Panc1 (cell line): ENCODE data around the gene DRAXIN. TPM values are rescaled to one million over a fixed set of nuclear protein-coding genes. Genes with fewer than 3 reads are reported as not detected.

Source experiments
- ATAC-seq: fragments of 200-7000 bp; cut with Tn5 transposase; 2 replicates; pipeline ENCODE4 v1.9.1; 2020; ENCODE audit warnings: mild to moderate bottlenecking, moderate library complexity
- BruUV-seq: library from RNA; stranded (reverse); fragments of 400-500 nt; replicated peaks from 2 replicates; lab custom pipeline; 2021; lab: Mats Ljungman, UMichigan
- CTCF ChIA-PET: fragments of 300-600 bp; sonication (Branson Sonifier 250); formaldehyde crosslinking; loops from one replicate; lab custom pipeline; 2022; ENCODE audit warnings: antibody characterized with exemption; lab: Charles Lee
- POLR2A ChIA-PET: fragments of 300-600 bp; sonication (Branson Sonifier 250); formaldehyde crosslinking; loops from one replicate; lab custom pipeline; 2022; ENCODE audit warnings: antibody characterized with exemption; lab: Charles Lee
- DNase-seq: peaks from one replicate; pipeline ENCODE4 v3.0.0-alpha.2; 2010; ENCODE audit warnings: low read depth, low spot score
- H3K27ac ChIP-seq: 2 replicates; pipeline ENCODE4 v1.5.1; 2011; ENCODE audit warnings: mild to moderate bottlenecking, low read length, inconsistent platforms
- H3K27me3 ChIP-seq: fragments of 200-500 bp; sonication (Bioruptor generic); 2 replicates; pipeline ENCODE4 v1.6.0; 2014; ENCODE audit warnings: low read length, inconsistent platforms; ENCODE audit not compliant: control insufficient read depth, insufficient read depth
- H3K36me3 ChIP-seq: fragments of 200-500 bp; sonication (Bioruptor generic); 2 replicates; pipeline ENCODE4 v1.5.1; 2014; ENCODE audit warnings: inconsistent platforms, mild to moderate bottlenecking, low read length, moderate library complexity; ENCODE audit not compliant: control insufficient read depth, insufficient read depth
- H3K4me1 ChIP-seq: 2 replicates; pipeline ENCODE4 v1.5.1; 2011; ENCODE audit warnings: inconsistent platforms, mild to moderate bottlenecking, low read length, moderate library complexity; ENCODE audit not compliant: control insufficient read depth, insufficient read depth
- H3K4me3 ChIP-seq, 2 experiments: 2 replicates each; pipeline ENCODE4 v1.5.1; 2011 to 2012; ENCODE audit warnings: low read depth in 2 of 2, low read length in 2 of 2, mild to moderate bottlenecking in 2 of 2, inconsistent platforms in 1 of 2, moderate library complexity in 1 of 2
- H3K9me3 ChIP-seq: fragments of 200-500 bp; sonication (Bioruptor generic); 2 replicates; pipeline ENCODE4 v1.5.1; 2014; ENCODE audit warnings: low read depth, mild to moderate bottlenecking, inconsistent platforms, low read length, moderate library complexity; ENCODE audit not compliant: control insufficient read depth, insufficient read depth
- CTCF ChIP-seq: fragments of 450-650 bp; IDR thresholded peaks from 2 replicates; pipeline ENCODE4 v1.5.1; 2017; ENCODE audit warnings: mild to moderate bottlenecking
- POLR2AphosphoS5 ChIP-seq: IDR thresholded peaks from 2 replicates; pipeline ENCODE4 v1.6.1; 2012; ENCODE audit warnings: mild to moderate bottlenecking, low read depth, low read length, moderate library complexity
- REST ChIP-seq, 2 experiments: IDR thresholded peaks; 2 replicates each; pipeline ENCODE4 v1.6.1; 2011 to 2012; ENCODE audit warnings: low read depth in 2 of 2, control low read depth in 1 of 2, low read length in 1 of 2, mild to moderate bottlenecking in 1 of 2, moderate library complexity in 1 of 2; ENCODE audit not compliant: insufficient read depth in 1 of 2
- SIN3A ChIP-seq: IDR thresholded peaks from 2 replicates; pipeline ENCODE4 v1.6.1; 2012; ENCODE audit warnings: low read depth, mild to moderate bottlenecking, low read length, moderate library complexity, borderline replicate concordance; ENCODE audit not compliant: insufficient read depth
- TCF7L2 ChIP-seq: IDR thresholded peaks from 2 replicates; pipeline ENCODE4 v1.6.1; 2011; ENCODE audit warnings: mild to moderate bottlenecking, low read depth, low read length, inconsistent platforms
- in situ Hi-C: cut with HindIII; loops from 2 replicates; pipeline ENCODE4 v1.10.0; 2016; ENCODE audit warnings: low sequenced_read_pairs, low pct_unique_long_range_greater_than_20kb
- intact Hi-C: fragments of 100-400 bp; cut with micrococcal nuclease; formaldehyde crosslinking; loops from one replicate; pipeline ENCODE4 v1.10.0; 2022; ENCODE audit not compliant: unreplicated experiment
- total RNA-seq: library from RNA; stranded (reverse); gene quantifications from one replicate; pipeline ENCODE4 v1.2.1, GENCODE V29; 2021; ENCODE audit not compliant: unreplicated experiment

The DRAXIN gene
- total RNA-seq, 1 experiment from 2014 or later: 0.13 TPM

GRCh38 chr1:11759791-11760190 lies 68.3 kb downstream of the DRAXIN start:
- TF ChIP-seq SIN3A (no peak), POLR2AphosphoS5 (no peak), REST (IDR thresholded peaks at IDR 0.05; ENCODE audit: insufficient read depth in 1 of 2, low read depth in 2 of 2, low read length in 1 of 2) (no peak), CTCF (no peak), TCF7L2 (no peak)
- ChIA-PET CTCF (no interaction called here), POLR2A (no interaction called here)
- BruUV-seq: no TSS peak
- H3K4me3 ChIP-seq: no peak overlapping the region
- no peaks in the 10 kb centered on the region for H3K27me3 ChIP-seq
- intact Hi-C loops (no loop called here), in situ Hi-C loops (no loop called here)
- no peak for ATAC-seq
- no peak overlapping the region for H3K27ac ChIP-seq
- H3K4me1 ChIP-seq: no peaks in the 10 kb centered on the region
- no peak for DNase-seq
- H3K9me3 ChIP-seq: no peaks in the 10 kb centered on the region
- H3K36me3 ChIP-seq: no peaks in the 10 kb centered on the region

GRCh38 chr1:11761285-11761684 lies 69.8 kb downstream of the DRAXIN start:
- Histone ChIP-seq H3K9me3 (no peaks in the 10 kb centered on the region), H3K27me3 (no peaks in the 10 kb centered on the region), H3K36me3 (no peaks in the 10 kb centered on the region), H3K4me1 (no peaks in the 10 kb centered on the region), H3K4me3 (no peak overlapping the region), H3K27ac (no peak overlapping the region)
- intact Hi-C loops: no loop called here
- BruUV-seq: no TSS peak
- DNase-seq: no peak
- ChIA-PET POLR2A (no interaction called here), CTCF (no interaction called here)
- TF ChIP-seq POLR2AphosphoS5 (no peak), SIN3A (no peak), CTCF (no peak), TCF7L2 (no peak), REST (IDR thresholded peaks at IDR 0.05; ENCODE audit: insufficient read depth in 1 of 2, low read depth in 2 of 2, low read length in 1 of 2) (no peak)
- in situ Hi-C loops: no loop called here
- no peak for ATAC-seq
